Dedifferentiated amniotic fluid mesenchymal stem cell (primary cell): Measurements from ENCODE around the gene BRD1.

Experiments
- DNase-seq: peaks from one replicate; pipeline ENCODE4 v3.0.0-alpha.2; 2016; ENCODE audit errors: extremely low spot score

Gene BRD1

DNA sequence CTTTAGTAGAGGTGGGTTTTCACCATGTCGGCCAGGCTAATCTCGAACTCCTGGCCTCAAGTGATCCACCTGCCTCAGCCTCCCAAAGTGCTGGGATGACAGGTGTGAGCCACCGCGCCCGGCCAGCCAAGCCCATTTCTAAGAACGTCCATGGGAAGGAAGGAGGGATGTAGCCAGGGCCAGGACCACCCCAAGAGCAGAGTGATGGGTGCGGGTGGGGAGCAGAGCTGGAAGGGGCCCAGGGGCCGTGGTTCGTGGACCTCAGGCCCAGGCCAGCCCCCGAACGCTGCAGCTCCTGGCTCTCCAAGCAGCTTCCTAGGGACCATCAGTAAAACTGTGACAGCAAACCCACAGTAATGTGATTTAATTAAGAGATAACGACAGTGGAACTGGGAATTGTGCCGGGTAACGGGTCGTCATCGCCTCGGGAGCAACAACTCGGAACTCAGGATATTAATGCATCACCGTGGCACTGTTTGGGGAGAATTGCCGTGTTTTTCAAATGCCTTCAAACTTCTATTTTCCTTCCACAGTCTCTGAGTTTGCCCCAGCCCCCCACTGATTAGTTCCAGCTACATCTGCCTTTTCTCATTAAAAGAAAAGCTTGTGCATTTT lies 74.3 kb downstream of the BRD1 start:
- no peak for DNase-seq

DNA sequence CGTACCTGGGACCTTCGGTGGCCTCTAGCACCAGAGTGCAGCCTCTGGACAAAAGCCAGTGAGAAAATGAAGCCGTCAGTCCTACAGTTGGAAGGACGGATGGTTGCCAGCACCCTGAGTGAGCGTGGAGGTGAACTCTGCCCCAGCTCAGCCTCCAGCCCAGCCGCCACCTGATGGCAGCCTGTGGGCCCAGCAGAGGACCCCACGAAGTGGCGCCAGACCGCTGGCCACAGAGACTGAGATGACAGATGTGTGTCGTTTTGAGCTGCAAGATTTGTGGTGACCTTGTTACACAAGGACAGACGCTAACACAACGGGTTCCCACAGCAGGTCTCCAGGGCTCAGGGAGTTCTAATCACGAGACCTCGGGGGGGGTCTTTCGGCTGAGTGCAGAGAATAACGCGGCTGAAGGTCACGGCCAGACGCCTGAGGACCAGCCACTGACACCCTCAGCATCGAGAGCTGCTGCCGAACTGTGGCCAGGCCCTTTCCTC lies 75.0 kb downstream of the BRD1 start:
- no peak for DNase-seq

DNA sequence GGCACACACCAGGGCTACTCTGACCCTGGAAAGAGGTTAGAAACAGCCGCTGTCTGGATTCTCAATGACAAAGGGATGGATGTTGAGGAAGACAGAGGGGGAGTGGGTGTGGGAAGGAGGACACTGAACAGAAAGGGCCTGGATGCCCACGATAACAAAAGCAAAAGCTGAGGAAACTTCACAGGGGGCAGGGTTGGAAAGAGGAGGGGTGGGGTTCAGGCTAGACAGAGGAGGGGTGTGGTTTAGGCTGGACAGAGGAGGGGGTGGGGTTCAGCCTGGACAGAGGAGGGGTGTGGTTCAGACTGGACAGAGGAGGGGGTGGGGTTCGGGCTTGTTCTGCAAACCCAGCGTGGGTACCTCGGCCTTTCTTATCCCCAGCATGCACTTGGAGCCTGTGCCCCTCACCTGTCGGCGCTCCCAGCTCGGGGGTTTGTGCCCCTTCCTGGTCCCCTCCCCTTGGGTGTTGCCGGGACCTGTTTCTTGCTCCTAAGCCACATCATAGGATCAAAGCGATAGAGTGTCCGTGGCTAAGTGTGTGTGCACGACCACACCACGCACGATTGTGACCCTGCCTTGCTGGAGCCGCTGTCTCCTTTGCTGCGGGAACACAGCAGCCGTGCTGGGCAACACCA lies 75.6 kb downstream of the BRD1 start:
- DNase-seq = no peak

DNA sequence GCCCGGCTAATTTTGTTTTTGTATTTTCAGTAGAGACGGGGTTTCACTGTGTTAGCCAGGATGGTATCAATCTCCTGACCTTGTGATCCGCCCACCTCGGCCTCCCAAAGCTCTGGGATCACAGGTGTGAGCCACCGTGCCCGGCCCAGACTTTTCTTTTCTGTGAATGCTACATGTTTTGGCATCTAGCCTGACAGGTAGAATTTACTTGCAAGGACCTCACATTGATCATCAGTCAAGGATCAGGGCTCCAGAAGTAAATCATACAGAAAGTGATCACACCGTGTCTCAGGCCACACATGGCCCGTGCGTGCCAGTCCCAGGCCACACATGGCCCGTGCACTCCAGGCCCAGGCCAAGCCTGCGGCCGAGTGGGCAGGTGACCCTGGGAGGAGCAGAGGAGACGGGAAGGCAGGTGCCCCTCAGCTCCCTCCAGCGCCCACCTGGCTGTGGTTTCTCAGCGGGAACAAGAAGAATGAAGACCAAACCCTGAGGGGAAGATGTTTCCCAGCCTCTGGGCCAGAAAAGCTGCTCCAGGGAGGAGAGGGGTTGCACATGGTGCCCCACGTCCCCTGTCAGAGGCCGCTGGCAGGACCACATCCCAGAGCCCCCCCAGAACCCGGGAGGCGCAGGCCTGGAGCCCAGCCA lies 76.2 kb downstream of the BRD1 start:
- DNase-seq = no peak

DNA sequence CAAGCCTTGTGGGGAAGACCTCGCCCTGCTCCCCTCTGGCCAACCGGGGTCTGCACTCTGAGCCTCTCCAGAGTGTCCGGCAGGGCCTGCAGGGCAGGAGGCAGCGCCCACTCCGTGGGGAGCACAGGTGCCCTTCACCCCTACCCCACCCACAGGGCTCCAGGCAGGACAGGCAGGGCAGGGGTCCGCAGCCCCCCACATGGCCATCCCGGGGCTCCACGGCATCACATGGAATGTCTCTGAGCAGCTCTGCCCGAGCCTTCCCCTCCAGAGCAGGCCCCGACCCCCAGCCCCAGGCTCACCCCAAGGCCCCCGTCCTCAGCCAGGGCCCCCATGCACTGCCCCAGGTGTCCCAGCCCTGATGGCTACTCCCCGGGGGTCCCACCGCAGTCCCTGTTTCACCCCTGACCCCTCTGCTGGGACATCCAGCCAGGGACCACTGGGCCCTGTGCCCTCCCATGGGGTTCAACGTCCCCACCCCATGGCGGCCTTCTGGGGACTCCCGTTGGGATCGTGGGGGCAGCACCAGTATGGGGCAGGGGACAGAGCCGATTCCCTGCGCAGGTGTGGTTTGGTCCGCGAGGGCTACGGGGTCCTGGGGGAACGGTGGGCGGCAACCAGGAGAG lies 77.7 kb downstream of the BRD1 start:
- no peak for DNase-seq

DNA sequence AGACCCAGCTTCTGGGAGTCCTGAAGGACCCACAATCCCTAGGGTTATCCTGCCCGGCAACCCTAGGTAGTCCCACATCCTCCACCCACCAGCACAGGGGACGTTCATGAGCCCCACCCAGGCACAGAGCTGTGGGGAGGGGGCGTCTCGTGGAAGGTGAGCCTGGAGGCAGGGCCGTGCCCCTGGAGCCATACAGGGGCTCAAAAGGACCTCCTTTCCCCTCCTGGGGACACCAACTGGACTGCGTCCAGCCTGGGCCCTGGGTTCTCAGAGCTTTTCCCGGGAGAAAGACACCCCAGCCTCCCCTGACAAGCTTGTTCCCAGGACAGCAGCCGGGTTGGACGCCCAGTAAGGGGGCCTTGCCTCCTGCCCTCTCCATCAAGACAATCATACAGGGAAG lies 78.4 kb downstream of the BRD1 start:
- no peak for DNase-seq

DNA sequence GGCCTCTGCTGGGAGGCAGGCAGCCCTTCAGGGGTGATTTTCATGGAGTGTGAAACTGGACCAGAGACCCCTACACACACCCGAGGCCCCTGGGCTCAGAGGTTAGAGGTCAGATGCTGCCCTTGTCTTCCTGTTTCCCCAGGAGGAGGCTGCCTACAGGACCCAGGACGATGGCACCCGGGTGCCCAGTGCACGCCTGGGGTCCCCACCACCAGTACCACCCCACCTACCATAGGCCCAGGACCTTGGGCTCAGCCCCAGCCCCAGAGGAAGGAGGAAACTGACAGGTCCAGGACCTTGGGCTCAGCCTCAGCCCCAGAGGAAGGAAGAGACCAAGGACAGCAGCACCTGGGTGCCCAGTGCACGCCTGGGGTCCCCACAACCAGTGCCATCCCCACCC lies 79.2 kb downstream of the BRD1 start:
- no peak for DNase-seq

DNA sequence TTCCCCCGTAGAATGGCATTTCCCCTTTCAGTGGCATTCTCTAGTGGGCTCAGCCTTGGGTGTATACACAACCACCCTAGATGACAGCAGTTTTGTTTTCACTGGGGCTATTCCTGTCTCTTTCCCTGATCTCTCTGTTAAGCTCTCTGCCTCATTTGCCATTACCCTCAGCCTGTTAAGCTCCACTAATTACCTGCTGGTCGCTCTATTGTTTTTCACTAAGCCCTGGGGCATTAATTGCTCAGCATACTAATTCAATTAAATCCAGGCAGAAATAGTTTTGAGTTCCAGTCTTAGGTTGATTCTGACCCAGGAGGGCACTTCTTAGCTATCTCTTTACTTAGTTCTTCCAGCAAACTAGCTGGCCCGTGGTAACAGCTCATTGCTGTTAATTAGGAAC lies 80.0 kb downstream of the BRD1 start:
- DNase-seq = no peak

DNA sequence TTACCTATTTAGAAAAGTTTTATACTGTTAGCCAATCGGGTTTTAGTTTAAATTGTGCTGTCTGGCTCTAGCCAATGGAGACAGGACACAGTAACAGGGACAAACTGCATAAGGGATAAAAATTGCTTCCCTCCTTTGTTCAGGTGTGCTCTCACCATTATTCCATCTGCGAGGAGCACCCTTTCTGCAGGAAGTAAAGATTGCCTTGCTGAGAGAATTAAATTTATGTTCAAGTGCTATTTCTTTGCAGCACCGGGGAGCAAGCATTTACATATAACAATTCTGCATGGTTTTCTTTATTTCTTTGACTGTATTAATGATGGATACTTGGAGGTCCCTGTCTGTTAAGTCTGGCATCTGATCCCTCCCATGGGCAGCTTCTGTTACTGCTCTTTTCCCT lies 80.5 kb downstream of the BRD1 start:
- no peak for DNase-seq

DNA sequence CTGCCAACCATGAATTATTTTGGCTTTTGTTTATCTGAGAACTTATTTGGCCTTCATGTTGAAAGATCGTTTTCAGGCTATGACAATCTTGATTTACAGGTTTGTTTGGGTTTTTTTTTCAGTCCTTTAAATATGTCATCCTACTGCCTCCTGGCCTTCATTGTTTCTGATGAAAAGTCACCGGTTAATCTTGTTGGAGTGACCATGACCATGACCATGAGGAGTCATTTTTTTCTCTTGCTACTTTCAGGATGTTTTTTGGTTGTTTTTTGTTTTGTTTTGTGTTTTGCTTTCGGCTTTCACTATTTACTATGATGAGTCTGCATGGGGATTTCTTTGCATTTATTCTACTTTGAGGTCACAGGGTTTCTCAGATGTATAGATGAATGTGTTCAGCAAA lies 81.6 kb downstream of the BRD1 start:
- no peak for DNase-seq

DNA sequence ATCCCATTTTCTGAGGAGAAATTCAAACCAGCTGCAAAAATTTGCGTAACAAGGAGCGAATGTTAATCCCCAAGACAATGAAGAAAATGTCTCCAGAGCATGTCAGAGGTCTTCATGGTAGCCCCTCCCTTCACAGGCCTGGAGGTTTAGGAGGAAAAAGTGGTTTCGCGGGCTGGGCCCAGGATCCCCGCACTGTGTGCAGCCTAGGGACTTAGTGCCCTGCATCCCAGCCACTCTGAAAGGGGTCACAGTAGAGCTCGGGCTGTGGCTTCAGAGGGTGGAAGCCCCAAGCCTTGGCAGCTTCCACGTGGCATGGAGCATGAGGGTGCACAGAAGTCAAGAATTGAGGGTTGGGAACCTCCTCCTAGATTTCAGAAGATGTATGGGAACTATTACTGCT lies 87.4 kb downstream of the BRD1 start:
- DNase-seq = no peak

DNA sequence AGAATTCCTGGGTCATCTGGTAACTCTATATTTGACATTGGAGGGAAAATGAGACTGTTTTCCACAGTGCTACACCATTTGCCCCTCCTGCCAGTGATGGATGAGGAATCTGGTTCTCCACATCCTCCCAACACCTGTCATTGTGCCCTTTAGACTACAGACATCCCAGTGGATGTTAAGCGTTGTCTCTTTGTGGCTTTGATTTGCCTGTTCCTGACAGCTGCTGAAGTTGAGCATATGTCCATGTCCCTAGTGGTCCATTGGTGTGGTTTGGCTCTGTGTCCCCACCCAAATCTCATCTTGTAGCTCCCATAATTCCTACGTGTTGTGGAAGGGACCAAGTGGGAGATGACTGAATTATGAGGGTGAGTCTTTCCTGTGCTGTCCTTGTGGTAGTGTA lies 88.5 kb downstream of the BRD1 start:
- DNase-seq = no peak

DNA sequence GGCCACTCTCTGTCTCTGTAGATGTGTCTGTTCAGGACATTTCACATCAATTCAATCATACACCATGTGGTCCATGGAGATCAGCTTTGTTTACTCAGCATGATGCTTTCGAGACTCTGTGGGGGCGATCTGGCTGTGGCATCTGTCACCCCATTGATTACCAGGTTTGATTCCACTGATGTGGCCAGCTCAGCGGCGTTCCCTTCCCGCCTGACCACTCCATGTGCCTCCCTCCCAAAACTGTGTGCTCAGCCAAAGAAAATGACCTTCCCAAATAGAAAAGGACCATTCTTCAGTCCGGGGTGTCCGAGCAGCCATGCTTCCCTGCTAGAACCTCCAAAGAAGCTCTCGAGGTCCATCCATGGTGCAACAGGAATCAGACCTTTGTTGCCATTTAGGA lies 89.1 kb downstream of the BRD1 start:
- no peak for DNase-seq

DNA sequence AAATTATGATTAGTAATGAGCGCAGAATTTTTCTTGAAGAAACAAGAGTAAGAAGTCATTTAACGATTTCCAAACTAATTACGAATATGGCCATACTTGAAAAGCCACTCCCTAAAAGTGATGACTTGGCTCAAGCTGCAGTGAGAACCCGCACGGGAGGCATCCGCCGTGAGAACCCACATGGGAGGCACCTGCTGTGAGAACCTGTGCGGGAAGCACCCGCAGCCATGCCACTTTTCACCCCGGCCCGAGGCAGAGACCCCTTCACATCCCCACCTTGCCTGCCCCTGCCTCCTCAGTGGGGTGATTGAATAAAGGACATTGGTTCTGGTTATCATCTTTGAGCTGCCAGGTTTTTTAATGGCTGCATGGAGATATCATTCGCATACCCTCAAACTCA lies 89.7 kb downstream of the BRD1 start:
- DNase-seq = no peak

DNA sequence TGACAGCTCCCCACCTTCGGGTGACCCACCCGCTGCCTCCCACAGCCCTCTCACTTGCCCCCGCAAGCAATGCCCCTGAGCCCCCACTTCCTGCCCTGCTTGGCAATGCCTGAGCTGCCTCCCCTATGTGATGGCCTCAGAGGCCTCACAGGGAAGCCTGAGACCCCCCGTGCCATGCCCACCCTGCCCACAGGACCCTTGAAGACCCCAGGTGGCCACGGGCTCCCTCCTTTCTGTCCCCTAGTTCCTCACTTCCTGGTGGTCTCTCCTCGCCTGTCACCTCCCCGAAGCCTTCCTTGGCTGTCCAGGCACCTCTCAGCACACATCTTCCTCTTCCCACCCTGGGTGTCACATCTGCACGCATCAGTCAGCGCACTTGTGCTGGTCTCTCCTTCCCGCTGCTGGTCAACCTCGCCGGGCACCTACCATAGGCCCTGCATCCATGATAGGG lies 90.5 kb downstream of the BRD1 start:
- no peak for DNase-seq

DNA sequence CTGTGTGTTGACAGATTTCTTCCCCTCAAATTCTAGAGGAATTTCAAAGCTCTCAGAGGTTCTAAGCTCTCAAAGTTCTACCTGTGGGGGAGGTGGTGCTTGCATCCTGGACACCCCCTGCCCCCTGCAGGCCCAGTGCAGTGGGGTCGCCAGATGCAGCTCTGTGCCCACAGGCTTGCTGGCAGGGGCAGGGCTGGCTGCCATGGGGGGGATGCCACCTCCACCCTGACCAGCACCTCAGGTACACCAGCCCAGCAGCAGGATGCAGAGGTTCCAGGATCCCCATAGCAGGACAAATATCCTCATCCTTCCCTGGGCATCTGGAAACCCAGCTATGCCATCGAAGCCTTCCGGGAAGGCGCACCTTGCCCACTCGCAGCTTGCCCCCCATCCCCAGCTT lies 91.1 kb downstream of the BRD1 start:
- no peak for DNase-seq

DNA sequence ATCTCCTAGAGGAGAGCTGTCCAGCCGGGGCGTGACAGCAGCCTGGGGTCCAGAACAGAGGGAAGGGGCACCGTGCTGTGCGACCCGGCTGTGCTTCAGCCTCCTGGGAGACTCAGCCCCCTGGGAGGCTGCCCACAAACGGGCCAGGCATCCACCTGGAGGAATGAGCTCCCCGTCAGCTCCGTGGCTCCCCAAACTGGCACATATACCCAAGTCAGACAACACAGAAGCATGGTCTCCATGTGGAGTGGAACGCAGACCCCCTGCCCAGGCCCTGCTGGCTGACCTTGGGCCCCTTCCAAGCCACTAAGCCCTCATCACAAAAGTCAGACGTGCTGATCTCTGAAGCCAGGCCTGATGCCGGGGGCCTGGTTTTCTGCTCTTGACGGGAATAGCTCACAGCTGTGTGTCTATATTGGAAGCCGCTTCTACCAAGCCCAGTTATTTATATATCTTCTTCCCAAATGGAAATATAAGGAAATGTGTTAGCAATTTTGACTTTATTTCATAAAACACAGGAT lies 91.7 kb downstream of the BRD1 start:
- no peak for DNase-seq

DNA sequence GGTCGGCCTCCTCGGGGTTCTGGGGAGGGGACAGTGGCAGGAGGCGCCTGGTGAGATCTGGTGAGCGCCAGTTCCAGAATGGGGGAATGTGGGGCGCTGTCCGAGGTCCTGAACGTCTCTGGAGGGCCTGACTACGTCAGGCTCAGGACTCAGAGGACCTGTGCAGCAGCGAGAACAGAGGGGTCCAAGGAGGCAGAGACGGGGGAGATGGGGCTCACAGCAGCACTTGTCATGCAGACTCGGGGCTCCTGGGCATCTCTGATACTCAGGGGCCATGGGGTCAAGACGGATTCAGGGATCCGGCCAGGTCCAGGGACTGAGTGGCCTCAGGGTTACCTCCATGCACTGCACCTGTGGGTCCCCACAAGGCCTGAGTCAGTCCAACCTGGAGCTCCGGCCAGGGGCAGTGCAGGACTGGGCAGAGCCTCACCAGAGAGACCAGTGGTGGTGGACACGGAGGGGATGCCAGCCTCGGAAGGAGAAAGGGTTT lies 92.2 kb downstream of the BRD1 start:
- DNase-seq = no peak

DNA sequence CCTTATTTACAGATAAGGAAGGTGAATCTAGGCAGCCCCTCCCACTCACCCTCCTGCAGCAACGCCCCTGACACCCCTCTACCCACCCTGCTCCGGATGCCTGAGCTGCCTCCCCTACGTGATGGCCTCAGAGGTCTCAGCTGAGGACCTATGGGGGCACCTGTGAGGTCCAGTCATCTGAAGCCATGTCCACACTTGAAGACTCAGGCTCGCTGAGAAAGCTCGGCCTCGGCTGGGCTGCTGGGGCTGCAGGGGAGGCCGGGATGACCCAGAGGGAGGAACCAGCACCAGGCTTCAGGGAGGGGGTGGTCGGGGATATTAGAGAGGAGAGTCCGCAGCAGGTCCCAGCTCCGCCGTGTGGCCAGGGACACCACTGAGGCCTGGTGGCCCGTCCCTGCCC lies 92.8 kb downstream of the BRD1 start:
- DNase-seq = no peak

DNA sequence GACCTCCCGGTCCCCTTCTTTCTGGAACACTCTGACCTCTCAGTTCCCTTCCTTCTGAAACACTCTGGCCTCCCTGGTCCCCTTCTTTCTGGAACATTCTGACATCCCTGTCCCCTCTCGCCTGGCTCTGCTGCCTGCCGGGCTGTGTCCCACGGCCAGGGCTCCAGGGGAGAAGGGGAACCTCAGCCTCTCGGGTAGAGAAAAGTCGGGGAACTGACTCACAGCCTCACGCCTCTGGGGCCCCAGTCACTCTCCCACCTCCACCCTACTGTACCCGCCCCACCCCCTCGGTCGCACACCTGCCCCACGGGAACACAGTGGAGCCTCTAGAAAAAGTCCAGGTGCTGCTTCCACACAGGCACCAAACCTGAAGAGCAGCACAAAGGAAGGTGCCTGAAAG lies 93.3 kb downstream of the BRD1 start:
- no peak for DNase-seq

DNA sequence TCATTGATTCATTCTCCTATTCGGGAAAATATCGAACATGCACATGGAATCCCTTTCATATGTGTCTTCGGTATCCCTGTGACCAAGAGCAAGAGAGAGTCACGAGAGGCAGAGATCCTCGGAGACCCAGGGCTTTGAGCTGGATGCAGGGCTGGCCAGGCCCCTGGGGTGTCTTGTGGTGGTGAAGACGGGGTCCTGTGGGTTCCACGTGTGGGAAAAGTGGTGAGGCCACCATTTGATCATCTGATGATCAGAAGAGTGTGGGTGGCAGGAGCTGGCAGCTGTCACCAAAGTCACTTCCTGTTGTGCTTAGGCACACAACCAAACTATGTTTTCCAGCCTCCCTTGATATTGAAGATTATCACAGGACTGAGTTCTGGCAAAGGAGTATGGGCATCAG lies 94.0 kb downstream of the BRD1 start:
- no peak for DNase-seq

DNA sequence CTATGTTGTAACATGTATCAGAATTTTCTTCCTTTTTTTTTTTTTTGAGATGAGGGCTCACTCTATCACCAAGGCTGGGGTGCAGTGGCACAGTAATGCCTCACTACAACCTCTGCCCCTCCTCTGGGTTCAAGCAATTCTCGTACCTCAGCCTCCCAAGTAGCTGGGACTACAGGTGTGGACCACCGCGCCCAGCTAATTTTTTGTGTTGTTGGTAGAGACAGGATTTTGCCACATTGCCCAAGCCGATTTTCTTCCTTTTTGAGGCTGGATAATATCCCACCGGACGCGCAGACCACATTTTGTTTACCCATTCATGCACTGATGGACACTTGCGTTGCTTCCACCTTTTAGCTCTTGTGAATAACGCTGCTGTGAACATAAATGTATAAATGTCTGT lies 97.0 kb downstream of the BRD1 start:
- no peak for DNase-seq
